Activated naive CD8-positive, alpha-beta T cell treated with anti-CD3 and anti-CD28 coated beads for 36 hours (primary cell): Measurements from ENCODE around the gene STX5. TPM values are rescaled to one million over a fixed set of nuclear protein-coding genes. Genes with fewer than 3 reads are reported as not detected.

Experiments used
- DNase-seq: peaks from one replicate; pipeline ENCODE4 v3.0.0; 2021
- H3K27ac Mint-ChIP-seq: one replicate; pipeline ENCODE4 v1.8.0; 2022; ENCODE audit warnings: mild to moderate bottlenecking, moderate library complexity, mixed read lengths
- H3K27me3 Mint-ChIP-seq: one replicate; pipeline ENCODE4 v1.8.0; 2022; ENCODE audit warnings: mild to moderate bottlenecking, mixed read lengths
- H3K36me3 Mint-ChIP-seq: one replicate; pipeline ENCODE4 v1.8.0; 2021; ENCODE audit warnings: mild to moderate bottlenecking, mixed read lengths
- H3K4me1 Mint-ChIP-seq: one replicate; pipeline ENCODE4 v1.8.0; 2021; ENCODE audit warnings: mixed read lengths
- H3K4me3 Mint-ChIP-seq: one replicate; pipeline ENCODE4 v1.8.0; 2022; ENCODE audit warnings: mild to moderate bottlenecking, moderate library complexity, mixed read lengths
- H3K9me3 Mint-ChIP-seq: one replicate; pipeline ENCODE4 v1.8.0; 2022; ENCODE audit warnings: mixed read lengths
- total RNA-seq, 2 experiments: library from RNA; stranded (reverse); gene quantifications; one replicate each; pipeline ENCODE4 v1.2.3, GENCODE V29; 2021

The STX5 gene
- total RNA-seq, 2 experiments from 2014 or later: 19.5 to 20.4 TPM

DNA sequence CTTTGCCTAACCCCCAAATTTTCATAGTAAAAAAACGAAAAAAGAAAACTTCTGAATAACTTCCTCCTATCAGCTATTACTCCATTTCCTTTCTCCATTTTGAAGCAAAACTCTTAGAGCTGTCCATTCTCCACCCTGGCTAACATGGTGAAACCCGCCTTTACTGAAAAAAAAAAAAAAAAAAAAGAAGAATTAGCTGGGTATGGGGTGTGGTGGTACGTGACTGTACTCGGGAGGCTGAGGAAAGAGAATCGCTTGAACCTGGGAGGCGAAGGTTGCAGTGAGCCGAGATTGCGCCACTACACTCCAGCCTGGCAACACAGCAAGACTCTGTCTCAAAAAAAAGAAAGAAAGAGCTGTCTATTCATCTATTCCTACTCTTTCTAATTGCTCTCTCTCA, 15.3 kb downstream of the STX5 start:
- H3K9me3 Mint-ChIP-seq: no peaks in the 10 kb centered on the region
- H3K4me1 Mint-ChIP-seq: peaks cover 2% of the 10 kb centered on the region
- no peak overlapping the region for H3K4me3 Mint-ChIP-seq
- no peak for DNase-seq
- H3K27ac Mint-ChIP-seq: no peak overlapping the region
- no peaks in the 10 kb centered on the region for H3K36me3 Mint-ChIP-seq
- no peaks in the 10 kb centered on the region for H3K27me3 Mint-ChIP-seq

DNA sequence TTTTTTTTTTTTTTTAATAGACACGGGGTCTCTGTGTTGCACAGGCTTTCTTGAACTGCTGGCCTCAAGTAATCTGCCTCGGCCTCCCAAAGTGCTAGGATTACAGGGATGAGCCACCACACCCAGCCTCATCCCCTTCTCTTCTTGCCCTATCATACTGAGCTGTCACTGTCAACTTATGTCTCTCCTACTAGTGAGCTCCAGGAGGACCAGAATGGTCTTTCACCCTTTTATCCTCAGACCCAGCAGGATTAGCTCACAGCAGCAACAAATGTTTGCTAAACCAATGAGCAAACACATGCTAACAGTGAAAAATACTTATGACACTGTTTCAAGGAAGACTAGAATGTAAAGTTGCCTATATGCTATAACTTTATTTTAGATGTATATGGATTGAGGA, 20.2 kb downstream of the STX5 start:
- H3K27me3 Mint-ChIP-seq: no peaks in the 10 kb centered on the region
- H3K27ac Mint-ChIP-seq: no peak overlapping the region
- no peak overlapping the region for H3K4me3 Mint-ChIP-seq
- no peaks in the 10 kb centered on the region for H3K9me3 Mint-ChIP-seq
- H3K4me1 Mint-ChIP-seq: peaks cover 1% of the 10 kb centered on the region
- H3K36me3 Mint-ChIP-seq: no peaks in the 10 kb centered on the region
- no peak for DNase-seq

DNA sequence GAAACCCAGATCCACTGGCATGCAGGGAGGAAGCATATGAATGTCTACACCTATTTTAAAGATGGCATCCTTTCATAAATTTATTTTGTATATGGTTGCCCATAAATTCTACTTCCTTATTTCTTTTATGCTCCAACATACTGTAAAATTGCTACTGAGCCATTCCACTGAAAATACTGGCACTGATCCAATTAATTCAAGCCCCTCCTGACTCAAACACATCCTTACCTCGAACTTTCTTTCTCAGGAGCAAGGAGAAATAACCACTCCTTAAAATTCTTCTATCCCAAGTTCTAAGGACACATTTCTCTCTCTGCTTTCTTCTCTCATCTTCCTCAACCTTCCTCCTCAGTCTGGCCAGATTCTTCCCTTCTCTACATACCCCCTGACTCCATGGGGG, 21.1 kb downstream of the STX5 start:
- DNase-seq: no peak
- Mint-ChIP-seq H3K27me3 (no peaks in the 10 kb centered on the region), H3K4me3 (no peak overlapping the region), H3K36me3 (no peaks in the 10 kb centered on the region), H3K27ac (no peak overlapping the region), H3K9me3 (no peaks in the 10 kb centered on the region), H3K4me1 (peaks cover 9% of the 10 kb centered on the region)

DNA sequence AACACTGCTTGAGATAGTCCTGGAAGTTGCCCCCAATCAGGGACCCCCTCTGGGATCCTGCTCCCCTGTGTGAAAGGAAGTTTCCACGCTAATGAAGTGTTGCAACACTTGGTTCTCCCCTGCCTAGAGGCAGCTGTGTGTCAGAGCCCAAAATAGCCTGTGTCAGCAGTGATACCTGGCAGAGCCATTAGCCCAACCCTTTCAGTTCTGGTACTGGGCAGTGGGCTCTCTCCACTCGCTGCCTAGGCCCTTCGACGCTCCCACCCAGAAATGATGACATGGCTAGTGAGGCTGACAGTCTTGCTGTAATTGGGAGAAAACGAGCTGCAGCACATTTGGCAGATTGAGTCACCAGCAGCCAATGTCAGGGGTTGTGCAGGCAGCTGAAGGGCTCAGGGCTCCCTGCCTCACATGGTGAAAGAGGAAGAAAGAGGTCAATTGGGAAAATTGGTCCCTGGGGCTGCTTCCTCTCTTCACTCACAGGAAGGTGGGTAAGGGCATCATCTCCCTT, 25.2 kb downstream of the STX5 start:
- Mint-ChIP-seq H3K4me1 (peaks cover 32% of the 10 kb centered on the region), H3K27me3 (no peaks in the 10 kb centered on the region), H3K4me3 (peak overlapping the region; percentile 99), H3K27ac (peak overlapping the region; percentile 38), H3K9me3 (no peaks in the 10 kb centered on the region), H3K36me3 (peaks cover 24% of the 10 kb centered on the region)
- DNase-seq: no peak

DNA sequence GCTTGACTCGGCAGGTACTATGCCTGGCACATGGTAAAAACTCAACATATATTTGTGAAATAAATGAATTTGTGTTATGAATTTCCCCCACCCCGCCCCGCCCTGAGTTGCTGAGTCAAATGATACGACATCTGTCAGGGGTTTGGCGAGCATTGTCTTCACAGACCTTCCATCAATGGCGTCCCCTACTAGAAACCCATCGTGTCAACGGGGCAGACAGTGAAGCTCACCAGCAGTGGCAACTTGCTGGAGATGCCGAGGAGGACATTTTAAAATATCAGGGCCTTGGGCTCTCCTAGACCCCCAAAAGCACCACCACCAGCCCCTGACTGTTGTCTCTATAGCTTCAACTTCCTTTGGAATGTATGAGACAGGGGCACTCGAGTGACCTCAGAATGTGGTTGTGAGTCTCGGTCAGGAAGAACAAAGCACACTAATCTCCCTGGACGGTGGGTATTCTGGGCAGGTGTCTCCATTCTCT, 25.9 kb downstream of the STX5 start:
- Mint-ChIP-seq H3K4me3 (peak overlapping the region; percentile 99), H3K27me3 (no peaks in the 10 kb centered on the region), H3K9me3 (no peaks in the 10 kb centered on the region), H3K27ac (peak overlapping the region; percentile 94), H3K4me1 (peaks cover 37% of the 10 kb centered on the region), H3K36me3 (peaks cover 29% of the 10 kb centered on the region)
- DNase-seq: peak; percentile 29

DNA sequence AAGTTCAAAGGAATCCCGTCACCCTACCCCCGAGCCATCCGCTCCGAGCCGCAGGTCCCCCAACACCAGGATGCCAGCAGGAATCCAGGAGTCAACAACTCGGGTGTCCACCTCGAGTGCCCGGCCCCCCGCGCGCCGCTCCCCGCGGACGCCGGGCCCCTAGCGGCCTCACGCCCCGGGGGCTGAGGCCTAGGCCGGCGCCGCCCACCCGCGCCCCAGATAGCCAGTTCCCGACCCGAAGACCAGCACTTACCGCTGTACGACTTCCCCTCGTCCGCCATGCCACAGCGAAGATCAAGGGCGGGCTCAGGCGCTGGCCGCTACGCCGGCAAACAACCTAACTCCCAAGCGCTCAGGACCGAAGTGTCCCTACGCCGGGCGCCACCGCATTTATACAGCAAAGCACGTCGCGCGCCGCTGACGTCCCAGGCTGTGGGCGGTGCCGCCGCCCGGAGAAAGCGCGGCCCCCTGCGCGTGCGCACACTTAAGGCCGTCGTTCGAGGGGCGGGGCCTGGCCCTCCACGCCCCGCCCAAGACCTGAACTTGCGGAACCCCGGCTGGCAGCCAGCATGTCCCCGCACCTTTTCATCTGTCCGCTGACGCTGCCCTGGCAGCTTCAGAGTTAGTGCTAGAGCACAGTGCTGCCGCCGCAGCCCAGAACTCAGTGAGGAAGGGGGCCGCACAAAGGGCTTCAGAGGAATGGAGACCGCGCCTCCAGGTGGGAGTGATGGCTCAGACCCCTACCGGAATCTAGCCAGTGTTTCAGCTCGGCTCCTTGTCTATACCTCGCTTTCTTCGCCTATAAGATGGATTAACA, 26.6 kb downstream of the STX5 start, which contains the start of gene NXF1:
Gene NXF1 (minus strand): TSS at position 365 of the 817 bp plus-strand sequence. CDS start 84 bp downstream, at position 281.
- peak; percentile 97 for DNase-seq
- peak within 1 kb of the TSS; percentile 96 for H3K27ac Mint-ChIP-seq
- peaks cover 37% of the 10 kb centered on the region for H3K4me1 Mint-ChIP-seq
- no peaks in the 10 kb centered on the region for H3K27me3 Mint-ChIP-seq
- H3K4me3 Mint-ChIP-seq: peak within 1 kb of the TSS; percentile 99
- peaks cover 32% of the 10 kb centered on the region for H3K36me3 Mint-ChIP-seq
- no peaks in the 10 kb centered on the region for H3K9me3 Mint-ChIP-seq

DNA sequence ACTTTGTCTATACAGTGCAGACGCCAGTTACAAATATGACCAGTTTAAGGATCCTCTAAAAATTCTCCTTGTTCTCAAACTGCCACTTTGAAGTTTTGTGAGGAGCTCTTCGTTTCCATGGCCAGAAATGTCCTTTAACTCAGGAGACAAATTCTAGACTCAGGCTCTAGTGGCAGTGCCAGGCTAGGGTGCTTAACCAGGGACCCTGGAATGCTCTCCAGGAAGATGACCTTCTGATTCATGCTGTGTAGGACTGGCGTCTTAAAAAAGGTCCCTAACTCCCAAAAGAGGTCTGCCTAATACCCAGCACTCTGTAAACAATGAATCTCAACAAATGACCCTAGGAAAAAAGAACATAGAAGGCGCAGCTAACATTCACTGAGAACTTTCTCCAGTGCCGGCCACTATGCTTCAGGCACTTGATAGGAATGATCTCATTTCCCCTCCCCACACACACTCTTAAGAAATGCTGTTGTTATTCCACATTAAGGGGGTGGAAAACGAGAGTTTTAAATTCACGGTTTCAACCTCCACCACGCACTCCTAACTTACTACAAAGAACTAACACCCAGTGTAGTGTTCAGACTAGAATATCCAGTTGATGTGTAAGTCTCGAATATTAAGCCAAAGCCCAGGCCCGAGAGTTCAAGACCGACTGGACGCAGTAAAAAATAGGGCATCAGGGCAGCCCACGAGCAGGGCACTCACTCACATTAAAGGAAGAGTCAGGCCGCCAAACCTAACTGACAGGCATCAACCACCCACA, 27.4 kb downstream of the STX5 start:
- no peaks in the 10 kb centered on the region for H3K27me3 Mint-ChIP-seq
- peak overlapping the region; percentile 96 for H3K27ac Mint-ChIP-seq
- no peak for DNase-seq
- peaks cover 36% of the 10 kb centered on the region for H3K36me3 Mint-ChIP-seq
- peaks cover 41% of the 10 kb centered on the region for H3K4me1 Mint-ChIP-seq
- H3K9me3 Mint-ChIP-seq: no peaks in the 10 kb centered on the region
- peak overlapping the region; percentile 99 for H3K4me3 Mint-ChIP-seq

DNA sequence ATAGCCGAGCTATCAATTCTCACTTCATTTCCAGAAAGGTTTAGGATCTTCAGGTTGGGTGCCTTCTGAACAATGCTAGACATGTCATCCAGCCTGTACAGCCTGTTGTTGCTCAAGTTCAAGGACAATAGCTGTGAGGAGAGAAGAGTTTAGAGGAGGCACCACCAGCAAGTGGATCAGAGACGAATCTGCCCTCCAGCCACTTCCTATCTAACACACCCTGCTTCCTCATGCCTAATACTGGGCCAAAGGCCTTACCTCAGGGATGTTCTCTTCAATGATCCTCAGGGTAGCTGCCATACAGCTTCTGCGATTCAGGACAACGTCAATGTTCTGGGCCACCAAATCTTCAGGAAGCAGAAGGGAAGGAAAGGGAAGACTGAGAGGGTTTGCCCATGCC, 30.8 kb downstream of the STX5 start:
- Mint-ChIP-seq H3K9me3 (no peaks in the 10 kb centered on the region), H3K27me3 (no peaks in the 10 kb centered on the region), H3K36me3 (peaks cover 47% of the 10 kb centered on the region), H3K4me1 (peaks cover 34% of the 10 kb centered on the region), H3K27ac (peak overlapping the region; percentile 62), H3K4me3 (no peak overlapping the region)
- no peak for DNase-seq

DNA sequence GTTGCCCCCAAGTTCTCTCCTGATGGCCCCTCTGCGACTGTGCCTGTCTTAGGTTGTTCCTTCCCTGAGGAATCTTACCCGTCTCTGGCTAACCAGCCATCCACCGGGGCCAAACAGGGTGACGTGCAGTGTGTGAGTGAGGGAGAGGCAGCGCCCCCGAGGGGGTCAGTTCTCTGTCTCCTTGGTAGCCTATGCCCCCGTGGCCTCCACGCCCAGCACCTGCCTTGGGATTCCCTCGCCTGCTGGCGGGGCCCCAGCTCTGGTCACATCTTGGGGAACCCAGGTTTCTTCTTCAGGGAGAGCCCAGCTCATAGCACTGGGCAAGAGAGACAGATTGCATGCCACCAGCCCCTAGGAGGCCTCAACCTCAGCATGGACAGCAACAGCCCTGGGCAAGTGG, 32.4 kb downstream of the STX5 start:
- H3K27me3 Mint-ChIP-seq: no peaks in the 10 kb centered on the region
- H3K9me3 Mint-ChIP-seq: no peaks in the 10 kb centered on the region
- H3K27ac Mint-ChIP-seq: peak overlapping the region; percentile 16
- H3K4me1 Mint-ChIP-seq: peaks cover 31% of the 10 kb centered on the region
- no peak for DNase-seq
- H3K4me3 Mint-ChIP-seq: no peak overlapping the region
- peaks cover 47% of the 10 kb centered on the region for H3K36me3 Mint-ChIP-seq

DNA sequence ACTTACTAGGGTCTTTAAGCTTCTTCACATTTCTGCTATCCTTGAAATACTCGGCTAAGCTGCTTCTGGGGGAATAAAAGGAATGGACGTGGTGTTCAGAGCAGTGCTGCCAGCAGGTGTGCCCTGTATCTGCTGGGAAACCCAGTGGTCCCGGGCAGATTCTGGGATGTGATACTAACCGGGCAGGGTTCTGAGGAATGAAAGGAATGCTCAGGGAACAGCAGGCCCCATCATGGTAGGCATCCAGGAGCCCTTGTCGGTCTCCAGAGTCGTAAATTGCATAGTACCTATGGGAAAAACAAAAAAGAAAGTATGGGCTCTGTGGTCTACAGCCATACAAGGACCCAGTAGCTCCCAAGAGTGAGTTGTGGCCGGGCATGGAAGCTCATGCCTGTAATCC, 35.6 kb downstream of the STX5 start:
- Mint-ChIP-seq H3K4me3 (no peak overlapping the region), H3K9me3 (no peaks in the 10 kb centered on the region), H3K36me3 (peaks cover 39% of the 10 kb centered on the region), H3K27ac (peak overlapping the region; percentile 34), H3K27me3 (no peaks in the 10 kb centered on the region), H3K4me1 (peaks cover 20% of the 10 kb centered on the region)
- no peak for DNase-seq

DNA sequence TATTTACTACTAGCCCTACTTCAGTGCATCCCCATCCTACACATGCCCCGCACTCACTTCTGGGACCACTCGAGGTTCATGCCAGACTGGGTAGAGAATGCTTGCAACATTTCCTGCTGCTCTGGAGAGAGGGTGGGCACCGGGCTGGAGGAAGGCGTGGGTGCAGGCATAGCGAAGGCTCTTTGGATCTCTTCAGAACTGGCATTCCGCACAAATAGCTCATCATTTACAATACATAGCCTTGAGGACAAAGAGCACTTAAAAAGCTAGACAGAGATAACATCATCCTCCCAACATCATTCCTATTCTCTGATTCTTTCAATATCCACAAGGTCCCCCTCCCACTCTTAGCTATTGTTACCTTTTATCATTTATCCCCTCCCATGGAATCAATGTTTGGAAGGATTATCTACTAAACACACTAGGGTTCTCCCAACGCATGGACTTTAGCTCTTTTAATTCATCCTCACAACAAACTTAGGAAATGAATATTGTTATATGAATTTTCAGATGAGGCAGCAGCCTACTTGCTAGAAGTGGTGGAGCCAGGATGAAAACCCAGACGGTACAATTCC, 37.6 kb downstream of the STX5 start:
- Mint-ChIP-seq H3K36me3 (peaks cover 38% of the 10 kb centered on the region), H3K27me3 (no peaks in the 10 kb centered on the region), H3K27ac (peak overlapping the region; percentile 21), H3K9me3 (no peaks in the 10 kb centered on the region), H3K4me1 (peaks cover 32% of the 10 kb centered on the region), H3K4me3 (no peak overlapping the region)
- no peak for DNase-seq

DNA sequence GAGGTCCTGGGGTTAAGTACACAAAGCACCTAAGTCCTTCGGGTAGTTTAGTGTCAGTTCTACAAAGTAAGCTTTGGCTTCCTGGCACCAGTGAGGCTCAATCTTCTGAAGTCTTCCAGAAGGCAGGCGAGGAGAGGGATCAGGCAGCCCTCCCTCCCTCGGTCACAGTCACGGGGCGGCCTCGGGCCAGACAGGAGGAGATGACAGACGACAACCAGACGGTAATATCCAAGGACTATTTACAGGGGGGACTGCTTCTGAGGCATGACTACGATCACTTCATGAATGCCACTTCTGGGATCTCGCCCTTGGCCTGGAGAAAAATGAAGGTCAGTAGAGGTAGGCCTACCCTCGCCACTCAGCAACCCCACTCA, 39.7 kb downstream of the STX5 start:
- H3K4me3 Mint-ChIP-seq: peak overlapping the region; percentile 92
- peaks cover 39% of the 10 kb centered on the region for H3K4me1 Mint-ChIP-seq
- peak; percentile 18 for DNase-seq
- no peaks in the 10 kb centered on the region for H3K27me3 Mint-ChIP-seq
- no peaks in the 10 kb centered on the region for H3K9me3 Mint-ChIP-seq
- peaks cover 40% of the 10 kb centered on the region for H3K36me3 Mint-ChIP-seq
- peak overlapping the region; percentile 93 for H3K27ac Mint-ChIP-seq

DNA sequence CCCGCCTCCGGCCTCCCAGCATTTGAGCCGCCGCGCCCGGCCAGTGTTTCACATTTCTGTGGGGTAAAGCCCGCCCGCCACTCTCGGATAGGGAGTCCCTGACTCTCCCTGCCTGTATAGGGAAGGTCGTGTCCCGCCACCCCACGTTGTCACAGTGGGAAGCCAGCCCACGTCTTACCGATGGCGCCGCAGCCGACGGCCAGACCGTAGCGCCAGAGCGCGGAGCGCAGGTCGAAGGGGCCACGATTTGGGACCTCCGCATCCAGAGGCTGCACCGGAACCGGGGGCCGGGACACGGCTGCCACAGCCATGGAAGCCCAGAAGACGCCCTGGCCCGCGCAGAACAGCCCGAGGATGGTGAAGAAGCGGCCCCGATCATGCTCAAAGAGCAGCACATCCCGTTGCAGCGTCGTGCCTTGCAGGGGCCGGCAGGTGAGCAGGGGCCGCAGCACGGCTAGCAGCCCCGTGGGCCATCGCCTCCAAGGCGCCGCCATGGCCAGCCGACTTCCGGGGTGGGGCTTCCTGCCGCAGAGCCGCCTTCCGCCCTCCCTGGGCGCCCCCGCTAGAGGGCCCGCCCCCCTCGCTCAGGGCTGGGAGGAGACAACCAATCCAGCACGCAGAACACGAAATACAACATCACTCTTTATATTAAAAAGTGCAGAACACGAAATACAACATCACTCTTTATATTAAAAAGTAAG, 40.2 kb downstream of the STX5 start, which contains the start of gene TMEM223:
Gene TMEM223 (minus strand): TSS at position 506 of the 701 bp plus-strand sequence. CDS start 12 bp downstream, at position 494.
- Mint-ChIP-seq H3K4me3 (peak within 1 kb of the TSS; percentile 92), H3K9me3 (no peaks in the 10 kb centered on the region), H3K4me1 (peaks cover 39% of the 10 kb centered on the region), H3K27me3 (no peaks in the 10 kb centered on the region), H3K36me3 (peaks cover 40% of the 10 kb centered on the region), H3K27ac (peak within 1 kb of the TSS; percentile 93)
- peak; percentile 93 for DNase-seq

DNA sequence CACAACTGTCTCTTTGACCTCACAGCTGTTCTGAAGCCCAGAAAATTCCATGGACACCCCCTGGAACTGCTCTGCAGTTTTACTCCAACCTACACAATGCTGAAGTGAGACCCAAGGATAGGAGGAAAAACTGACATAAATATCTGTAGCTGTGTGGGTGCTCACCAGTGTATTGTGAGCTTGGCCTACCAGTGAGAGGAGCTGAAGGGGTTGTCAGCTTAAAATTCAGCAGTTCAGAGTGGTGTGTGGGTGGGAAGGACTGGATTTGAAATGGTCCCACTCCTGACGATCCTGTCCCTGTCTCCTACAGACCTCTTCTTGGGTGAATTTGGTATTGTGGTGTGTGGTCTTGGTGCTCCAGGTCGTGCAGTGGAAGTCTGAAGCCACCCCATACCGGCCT, 42.3 kb downstream of the STX5 start:
- no peaks in the 10 kb centered on the region for H3K9me3 Mint-ChIP-seq
- H3K27ac Mint-ChIP-seq: peak overlapping the region; percentile 93
- peak overlapping the region; percentile 90 for H3K4me3 Mint-ChIP-seq
- no peak for DNase-seq
- H3K36me3 Mint-ChIP-seq: peaks cover 37% of the 10 kb centered on the region
- H3K27me3 Mint-ChIP-seq: no peaks in the 10 kb centered on the region
- peaks cover 46% of the 10 kb centered on the region for H3K4me1 Mint-ChIP-seq
